GM18951 (cell line): ENCODE data around the gene TXNRD1.
"Not testable (repeated sequence)": the region's sequence is repeated elsewhere in the genome, so short reads cannot be mapped to it uniquely, and the experiment has no call there.

Source experiments
- POLR2A ChIP-seq: IDR thresholded peaks from 4 replicates; pipeline ENCODE4 v1.6.1; 2011; ENCODE audit warnings: mild to moderate bottlenecking; ENCODE audit not compliant: insufficient read length, insufficient read depth; ENCODE audit errors: extremely low read depth
- in situ Hi-C: fragments of 300-500 bp; cut with MboI; formaldehyde crosslinking; loops from one replicate; pipeline ENCODE4 v1.12.0; 2022; ENCODE audit warnings: low sequenced_read_pairs, mixed read lengths, inconsistent platforms; ENCODE audit not compliant: unreplicated experiment

The TXNRD1 gene

GRCh38 chr12:104212516-104212915 lies 3.1 kb upstream of the TXNRD1 start:
- no peak for TF ChIP-seq POLR2A
- in situ Hi-C loops = no loop called here

GRCh38 chr12:104213952-104214351 lies 1.6 kb upstream of the TXNRD1 start:
- TF ChIP-seq POLR2A = no peak
- in situ Hi-C loops = no loop called here

GRCh38 chr12:104216521-104216924 lies 944 bp downstream of the TXNRD1 start:
- in situ Hi-C loops = no loop called here
- TF ChIP-seq POLR2A = no peak

GRCh38 chr12:104218506-104218905 lies 2.9 kb downstream of the TXNRD1 start:
- in situ Hi-C loops = not testable (repeated sequence)

- TF ChIP-seq POLR2A = no peak
- in situ Hi-C loops = no loop called here
Observed at GRCh38 chr12:104218935-104219334, 3.4 kb downstream of the TXNRD1 start.

GRCh38 chr12:104219361-104219892 lies 3.8 kb downstream of the TXNRD1 start:
- TF ChIP-seq POLR2A = no peak
- in situ Hi-C loops = no loop called here

DNA sequence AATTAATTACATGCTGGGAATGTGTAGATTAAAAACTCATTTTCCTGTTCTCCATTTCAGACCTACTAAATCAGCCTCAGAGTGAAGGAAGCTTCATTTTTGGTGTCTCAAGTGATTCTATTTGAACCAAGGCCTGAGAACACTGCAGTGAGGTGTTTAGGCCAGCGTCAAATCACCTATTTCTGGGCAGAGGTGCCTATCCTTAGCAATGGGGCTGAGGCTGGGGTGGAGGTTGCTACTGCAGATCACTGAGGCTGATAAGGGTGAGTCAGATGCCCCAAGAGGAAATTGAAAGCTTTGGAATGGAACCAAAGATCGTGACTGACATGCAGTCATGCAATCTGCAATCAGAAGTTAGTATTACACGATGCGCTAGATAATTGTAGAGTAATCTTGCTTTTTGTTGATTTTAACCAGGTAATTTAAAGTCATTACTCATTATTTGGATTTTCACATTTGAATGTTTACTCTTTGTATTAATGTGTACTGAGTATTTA lies 4.4 kb downstream of the TXNRD1 start:
- in situ Hi-C loops = no loop called here

GRCh38 chr12:104220931-104221330 lies 5.4 kb downstream of the TXNRD1 start:
- TF ChIP-seq POLR2A = no peak
- in situ Hi-C loops = no loop called here

More for the DNA sequence above, 4.4 kb downstream of the TXNRD1 start:
- no peak for TF ChIP-seq POLR2A

DNA sequence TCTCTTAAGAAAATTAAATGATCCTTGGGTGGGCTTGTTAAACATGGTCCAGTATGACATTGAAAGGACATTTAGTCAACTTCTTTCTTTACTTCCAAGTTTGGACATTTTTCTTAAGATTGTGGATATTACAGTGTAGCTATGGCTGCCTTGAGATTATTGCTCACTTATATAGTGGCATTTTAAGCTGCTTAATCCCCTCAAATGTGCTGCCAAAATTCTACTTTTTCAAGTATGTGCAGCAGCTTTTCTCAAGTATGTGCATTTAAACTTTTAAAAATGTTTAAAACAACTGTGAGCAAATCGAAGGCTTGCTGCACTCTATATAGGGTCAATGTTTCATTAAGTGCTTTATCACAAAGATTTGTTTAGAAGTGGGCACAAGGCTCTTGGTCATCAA lies 7.4 kb downstream of the TXNRD1 start:
- in situ Hi-C loops = no loop called here
- TF ChIP-seq POLR2A = no peak

- in situ Hi-C loops = no loop called here
- no peak for TF ChIP-seq POLR2A
Observed at GRCh38 chr12:104223712-104224111, 8.1 kb downstream of the TXNRD1 start.

DNA sequence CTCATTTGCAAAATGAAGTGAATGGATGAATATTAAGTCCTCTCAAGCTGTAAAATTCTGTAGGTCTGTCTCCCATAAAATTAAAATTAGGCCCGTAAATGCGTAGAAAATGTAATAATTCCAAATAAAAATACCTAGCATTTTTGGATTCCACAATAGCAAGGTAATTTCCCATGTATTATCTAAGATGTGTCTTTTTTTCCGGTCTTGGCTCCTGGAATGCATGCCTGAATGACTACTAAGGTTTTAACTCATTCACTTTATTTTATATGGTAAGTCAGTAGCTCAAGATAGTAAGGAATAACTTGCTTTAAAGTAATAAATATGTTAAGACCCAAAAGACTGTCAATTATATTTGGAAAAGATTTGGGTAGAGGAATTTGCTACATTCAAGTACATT lies 11.1 kb downstream of the TXNRD1 start:
- TF ChIP-seq POLR2A = no peak
- in situ Hi-C loops = no loop called here

DNA sequence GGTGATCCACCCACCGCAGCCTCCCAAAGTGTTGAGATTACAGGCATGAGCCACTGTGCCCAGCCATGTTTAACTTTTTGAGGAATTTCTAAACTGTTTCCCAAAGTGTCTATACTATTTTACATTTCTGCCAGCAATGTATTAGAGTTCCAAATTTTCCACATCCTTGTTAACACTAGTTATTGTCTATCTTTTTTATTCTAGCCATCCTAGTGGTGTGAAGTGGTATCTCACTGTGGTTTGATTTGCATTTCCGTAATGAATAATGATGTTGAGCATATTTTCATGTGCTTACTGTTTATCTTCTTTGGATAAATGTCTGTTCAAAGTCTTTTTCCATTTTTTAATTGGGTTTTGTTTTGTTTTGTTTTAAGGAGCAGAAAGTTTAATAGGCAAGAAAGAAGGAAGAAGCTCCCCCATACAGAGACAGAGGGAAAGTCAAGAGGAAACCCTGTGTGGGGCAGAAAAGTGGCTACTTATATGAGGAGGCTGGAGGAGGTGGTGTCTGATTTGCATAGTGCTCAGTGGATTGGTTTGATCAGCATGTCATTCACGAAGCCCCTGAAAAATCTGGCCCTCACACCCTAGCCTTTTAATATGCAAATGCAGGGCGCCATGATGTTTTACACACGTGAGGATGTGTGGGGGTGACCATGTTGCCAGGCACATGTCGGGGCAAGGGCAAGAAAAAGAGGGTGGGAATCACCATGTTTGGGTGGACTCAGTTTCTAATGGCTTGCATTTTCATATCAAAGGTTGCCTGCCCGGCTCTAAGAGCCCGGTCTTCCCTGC lies 14.9 kb downstream of the TXNRD1 start:
- in situ Hi-C loops = no loop called here
- no peak for TF ChIP-seq POLR2A

DNA sequence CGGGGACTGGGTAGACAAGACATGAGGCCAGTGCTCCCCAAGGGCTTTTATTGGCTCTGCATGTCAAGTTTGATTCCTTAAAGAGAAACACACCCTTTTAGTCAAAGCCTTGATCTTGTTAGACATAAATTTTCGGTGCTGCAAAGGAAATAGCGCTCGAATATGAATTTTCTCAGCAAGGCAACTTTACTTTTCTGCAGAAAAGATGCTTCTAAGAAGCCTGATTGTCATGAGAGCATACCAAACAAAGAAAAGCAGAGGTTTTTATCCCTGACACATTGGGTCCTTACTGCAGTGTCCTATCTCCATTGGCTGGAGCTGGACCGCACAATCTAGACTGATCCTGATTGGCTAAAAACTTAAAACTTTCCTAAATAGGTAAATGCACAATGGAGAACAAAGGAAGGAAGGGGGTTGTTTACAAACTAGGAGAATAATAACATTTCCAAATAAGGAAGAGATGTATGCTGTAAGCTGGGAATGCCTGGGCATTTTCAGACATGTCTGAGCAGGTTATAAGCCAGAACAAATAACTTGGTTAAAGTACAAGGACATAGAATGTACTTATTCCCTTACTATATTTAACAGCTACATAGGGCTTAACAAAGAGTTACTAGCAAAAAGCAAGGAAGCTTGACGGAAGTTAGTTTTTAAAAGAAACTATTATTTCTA lies 17.2 kb downstream of the TXNRD1 start:
- no peak for TF ChIP-seq POLR2A
- in situ Hi-C loops = no loop called here
